Stimulated activated CD4-positive, alpha-beta T cell treated with anti-CD3 and anti-CD28 coated beads, TNF-alpha, amount 100 ng/mL, for 4 hours (primary cell): Measurements from ENCODE around the gene APOO.

Source experiments
- DNase-seq, 3 experiments: peaks; one replicate each; pipeline ENCODE4 v3.0.0-alpha.2; 2020; ENCODE audit warnings: low read depth in 3 of 3

Gene APOO

GRCh38 chrX:23786268-23786815, 121.4 kb downstream of the APOO start:
- no peak for DNase-seq

GRCh38 chrX:23785580-23785979, 122.2 kb downstream of the APOO start:
- no peak for DNase-seq

- no peak for DNase-seq
Observed at GRCh38 chrX:23784470-23785331, 123.0 kb downstream of the APOO start.

GRCh38 chrX:23783589-23784469, 123.9 kb downstream of the APOO start:
- no peak for DNase-seq
